Epithelial cell of proximal tubule (primary cell): ENCODE measurements around the gene LRRC30. TPM values are rescaled to one million over a fixed set of nuclear protein-coding genes. Genes with fewer than 3 reads are reported as not detected.

Experiments
- DNase-seq: peaks from one replicate; pipeline ENCODE4 v3.0.0-alpha.2; 2011; ENCODE audit warnings: low read depth
- H3K4me3 ChIP-seq: 2 replicates; pipeline ENCODE4 v1.5.1; 2011; ENCODE audit warnings: low read depth, mild to moderate bottlenecking, low read length
- total RNA-seq: library from RNA; depleted of rRNA; stranded (reverse); fragments of >200 nt; gene quantifications from 2 replicates; pipeline ENCODE4 v1.2.3, GENCODE V29; 2015
- TF ChIP-seq, protein P1 (sequence below): conservative IDR thresholded peaks from 2 replicates; pipeline ENCODE4 v1.5.1; 2012; ENCODE audit warnings: low read depth, mild to moderate bottlenecking, low read length

The LRRC30 gene
- total RNA-seq = not detected in 2 replicates

DNA sequence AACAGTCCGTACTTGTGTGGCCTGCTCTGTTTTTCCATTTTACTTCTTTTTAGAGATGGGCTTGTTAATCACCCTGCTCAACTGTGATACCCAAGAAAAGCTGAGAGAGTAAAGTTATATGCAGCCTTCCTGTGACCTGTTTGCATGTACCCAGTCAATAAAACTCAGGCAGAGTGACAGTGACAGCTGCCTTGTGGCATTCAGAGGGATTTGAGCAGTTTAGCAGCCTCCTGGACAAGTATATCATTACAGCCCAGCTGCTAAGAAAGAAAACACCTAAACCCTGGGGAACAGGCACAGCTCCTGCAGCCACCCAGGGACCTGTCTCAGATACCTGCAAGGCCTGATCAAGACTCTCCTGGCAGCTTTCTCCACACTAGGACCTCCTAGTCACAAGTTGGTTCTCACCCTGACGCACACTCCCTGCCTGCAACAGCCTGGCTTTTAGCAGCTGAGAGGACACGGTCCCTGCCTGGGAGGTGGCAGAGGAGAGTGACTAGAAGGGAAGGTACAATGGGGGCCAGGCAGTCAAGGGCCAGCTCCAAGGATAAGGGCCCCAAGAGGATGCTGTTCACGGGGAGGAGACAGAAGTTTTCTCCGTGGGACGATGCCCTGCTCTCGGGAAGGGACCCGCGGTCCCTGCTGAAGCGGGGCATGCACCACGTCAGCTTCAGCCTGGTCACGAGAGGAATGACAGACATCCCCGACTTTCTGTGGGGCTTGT is at the start of gene LRRC30:
Gene LRRC30, plus strand, starts transcription at position 464 of the 724 bp plus-strand sequence. Its CDS starts 50 bp downstream, at position 514.
- no peak for DNase-seq
- no peak within 1 kb of the TSS for H3K4me3 ChIP-seq
- TF ChIP-seq, protein P1, sequence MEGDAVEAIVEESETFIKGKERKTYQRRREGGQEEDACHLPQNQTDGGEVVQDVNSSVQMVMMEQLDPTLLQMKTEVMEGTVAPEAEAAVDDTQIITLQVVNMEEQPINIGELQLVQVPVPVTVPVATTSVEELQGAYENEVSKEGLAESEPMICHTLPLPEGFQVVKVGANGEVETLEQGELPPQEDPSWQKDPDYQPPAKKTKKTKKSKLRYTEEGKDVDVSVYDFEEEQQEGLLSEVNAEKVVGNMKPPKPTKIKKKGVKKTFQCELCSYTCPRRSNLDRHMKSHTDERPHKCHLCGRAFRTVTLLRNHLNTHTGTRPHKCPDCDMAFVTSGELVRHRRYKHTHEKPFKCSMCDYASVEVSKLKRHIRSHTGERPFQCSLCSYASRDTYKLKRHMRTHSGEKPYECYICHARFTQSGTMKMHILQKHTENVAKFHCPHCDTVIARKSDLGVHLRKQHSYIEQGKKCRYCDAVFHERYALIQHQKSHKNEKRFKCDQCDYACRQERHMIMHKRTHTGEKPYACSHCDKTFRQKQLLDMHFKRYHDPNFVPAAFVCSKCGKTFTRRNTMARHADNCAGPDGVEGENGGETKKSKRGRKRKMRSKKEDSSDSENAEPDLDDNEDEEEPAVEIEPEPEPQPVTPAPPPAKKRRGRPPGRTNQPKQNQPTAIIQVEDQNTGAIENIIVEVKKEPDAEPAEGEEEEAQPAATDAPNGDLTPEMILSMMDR = no peak

DNA sequence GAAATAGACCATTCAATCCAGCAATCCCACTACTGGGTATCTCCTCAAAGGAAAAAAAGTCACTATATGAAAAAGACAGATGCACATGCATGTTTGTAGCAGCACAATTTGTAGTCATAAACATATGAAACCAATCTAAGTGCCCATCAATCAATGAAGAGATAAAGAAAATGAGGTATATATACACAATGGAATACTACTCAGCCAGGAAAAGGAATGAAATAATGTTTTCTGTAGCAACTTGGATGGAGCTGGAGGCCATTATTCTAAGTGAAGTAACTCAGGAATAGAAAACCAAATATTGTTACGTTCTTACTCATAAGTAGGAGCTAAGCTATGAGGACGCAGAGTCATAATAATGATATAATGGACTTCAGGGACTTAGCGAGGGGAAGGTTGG is 45.2 kb upstream of the LRRC30 start:
- TF ChIP-seq, protein P1 = no peak
- DNase-seq = no peak

DNA sequence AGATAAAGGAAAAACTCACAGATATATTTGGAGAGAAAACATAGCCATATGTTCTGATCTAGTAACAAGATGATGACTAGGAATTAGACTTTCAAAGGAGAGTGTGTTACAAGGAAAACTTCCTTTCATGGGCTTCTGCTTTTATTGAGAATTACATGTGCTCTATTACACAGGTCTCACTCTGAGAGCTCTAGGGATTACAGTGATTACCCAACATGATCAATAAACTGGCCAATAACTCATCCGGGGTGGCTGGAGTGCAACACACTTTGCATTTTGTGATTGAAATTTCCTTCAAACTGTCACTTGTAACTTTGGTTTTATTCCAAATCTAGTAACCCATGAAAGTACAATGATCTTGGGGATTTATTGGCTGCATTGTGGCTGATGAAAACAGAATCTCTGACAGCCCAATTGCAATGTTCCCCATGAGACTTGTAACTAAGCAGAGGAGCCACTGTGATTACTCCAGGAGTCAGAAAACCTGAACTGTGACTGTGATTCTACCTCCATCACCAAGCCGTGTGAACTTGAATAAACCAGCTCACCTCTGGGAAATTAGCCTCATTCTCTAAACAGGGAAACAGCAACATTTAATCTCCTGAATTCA is 40.2 kb upstream of the LRRC30 start:
- H3K4me3 ChIP-seq = no peak overlapping the region
- no peak for DNase-seq
- TF ChIP-seq, protein P1 = no peak

More for the DNA sequence above, 45.2 kb upstream of the LRRC30 start:
- H3K4me3 ChIP-seq = no peak overlapping the region

DNA sequence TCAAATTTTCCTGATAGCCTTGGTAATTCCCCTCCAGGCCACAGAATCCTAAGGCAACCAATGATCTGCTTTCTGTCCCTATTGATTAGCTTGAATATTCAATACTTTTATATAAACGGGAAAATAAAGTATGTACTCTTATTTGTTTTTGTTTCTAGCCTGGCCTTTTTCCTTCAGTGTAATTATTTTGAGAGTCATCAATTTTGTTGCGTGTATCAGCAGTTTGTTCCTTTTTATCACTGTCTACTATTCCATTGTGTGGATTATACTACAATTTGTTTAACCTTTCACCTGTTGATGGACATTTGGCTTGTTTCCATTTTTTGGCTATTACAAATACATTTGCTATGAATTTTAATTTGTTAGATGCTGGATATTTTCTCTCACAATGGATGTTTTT is 39.2 kb upstream of the LRRC30 start:
- no peak overlapping the region for H3K4me3 ChIP-seq

DNA sequence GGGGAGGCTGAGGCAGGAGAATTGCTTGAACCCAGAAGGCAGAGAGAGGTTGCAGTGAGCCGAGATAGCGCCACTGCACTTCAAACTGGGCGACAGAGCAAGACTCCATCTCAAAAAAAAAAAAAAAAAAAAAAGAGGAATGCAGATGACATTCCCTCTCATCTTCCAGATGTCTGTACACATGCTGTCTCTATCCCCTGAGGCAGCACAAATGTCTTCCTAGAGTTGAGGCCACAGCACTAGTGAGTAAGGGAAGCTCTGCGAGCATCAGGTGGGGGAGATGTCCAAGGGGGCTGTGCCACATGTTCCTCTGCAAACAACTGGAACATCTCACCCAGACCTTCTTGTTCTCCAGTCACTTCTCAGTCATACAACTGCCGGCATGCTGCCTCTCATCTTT is 35.6 kb upstream of the LRRC30 start:
- TF ChIP-seq, protein P1 = no peak
- H3K4me3 ChIP-seq = no peak overlapping the region
- no peak for DNase-seq

More for the DNA sequence above, 39.2 kb upstream of the LRRC30 start:
- DNase-seq = no peak
- TF ChIP-seq, protein P1 = no peak

DNA sequence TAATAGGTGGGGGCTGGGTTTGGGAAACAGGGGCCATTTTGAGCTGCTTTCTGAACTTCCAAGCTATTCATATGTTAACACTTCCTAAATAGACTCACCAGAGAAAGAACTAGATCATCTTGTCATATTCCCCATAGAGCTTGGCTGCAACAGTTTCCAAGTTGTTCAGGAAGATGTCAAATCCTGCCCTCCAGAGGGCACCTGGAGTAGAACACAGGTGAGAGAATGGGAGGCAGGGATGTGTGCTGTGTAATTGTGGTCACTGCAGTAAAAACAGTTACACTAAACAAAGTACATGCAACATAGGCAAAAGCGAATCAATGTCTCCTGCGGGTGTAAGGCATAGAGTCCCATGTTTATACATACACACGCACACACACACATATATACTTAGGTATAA is 34.5 kb upstream of the LRRC30 start:
- TF ChIP-seq, protein P1 = peak; percentile 24
- no peak for DNase-seq
- no peak overlapping the region for H3K4me3 ChIP-seq
